Measurements from ENCODE around the gene INHBB.

- TF ChIP-seq, protein P1, sequence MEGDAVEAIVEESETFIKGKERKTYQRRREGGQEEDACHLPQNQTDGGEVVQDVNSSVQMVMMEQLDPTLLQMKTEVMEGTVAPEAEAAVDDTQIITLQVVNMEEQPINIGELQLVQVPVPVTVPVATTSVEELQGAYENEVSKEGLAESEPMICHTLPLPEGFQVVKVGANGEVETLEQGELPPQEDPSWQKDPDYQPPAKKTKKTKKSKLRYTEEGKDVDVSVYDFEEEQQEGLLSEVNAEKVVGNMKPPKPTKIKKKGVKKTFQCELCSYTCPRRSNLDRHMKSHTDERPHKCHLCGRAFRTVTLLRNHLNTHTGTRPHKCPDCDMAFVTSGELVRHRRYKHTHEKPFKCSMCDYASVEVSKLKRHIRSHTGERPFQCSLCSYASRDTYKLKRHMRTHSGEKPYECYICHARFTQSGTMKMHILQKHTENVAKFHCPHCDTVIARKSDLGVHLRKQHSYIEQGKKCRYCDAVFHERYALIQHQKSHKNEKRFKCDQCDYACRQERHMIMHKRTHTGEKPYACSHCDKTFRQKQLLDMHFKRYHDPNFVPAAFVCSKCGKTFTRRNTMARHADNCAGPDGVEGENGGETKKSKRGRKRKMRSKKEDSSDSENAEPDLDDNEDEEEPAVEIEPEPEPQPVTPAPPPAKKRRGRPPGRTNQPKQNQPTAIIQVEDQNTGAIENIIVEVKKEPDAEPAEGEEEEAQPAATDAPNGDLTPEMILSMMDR (IDR thresholded peaks at IDR 0.05; ENCODE audit: low read length), result no peak
- TF ChIP-seq EZH2 (optimal IDR thresholded peaks at IDR 0.05; ENCODE audit: low read depth, low read length), result no peak
Measured at GRCh38 chr2:120321721-120322284, 24.1 kb upstream of the INHBB start.
